Stimulated activated CD4-positive, alpha-beta T cell treated with anti-CD3 and anti-CD28 coated beads, TNF-alpha, amount 100 ng/mL, for 4 hours (primary cell): Measurements from ENCODE around the gene B4GALNT3.
A peak's percentile ranks its signal among the peaks of the same experiment; 100 is the strongest.

Experiments used
- DNase-seq, 3 experiments: peaks; one replicate each; pipeline ENCODE4 v3.0.0-alpha.2; 2020; ENCODE audit warnings: low read depth in 3 of 3

B4GALNT3 gene

GRCh38 chr12:538731-539539, 79.2 kb downstream of the B4GALNT3 start:
- DNase-seq, result peak in 1 of 3 experiments; percentile 28

GRCh38 chr12:539540-540310, 80.0 kb downstream of the B4GALNT3 start:
- no peak for DNase-seq

GRCh38 chr12:541676-542324, 82.1 kb downstream of the B4GALNT3 start:
- DNase-seq, result no peak

GRCh38 chr12:542395-543113, 82.8 kb downstream of the B4GALNT3 start:
- DNase-seq, result no peak

- no peak for DNase-seq
These were observed 83.3 kb downstream of the B4GALNT3 start for GRCh38 chr12:543114-543451.

GRCh38 chr12:544142-544541, 84.4 kb downstream of the B4GALNT3 start:
- DNase-seq, result no peak

- no peak for DNase-seq
These were observed 85.3 kb downstream of the B4GALNT3 start for GRCh38 chr12:544941-545635.

GRCh38 chr12:545835-546234, 86.1 kb downstream of the B4GALNT3 start:
- DNase-seq, result no peak

- no peak for DNase-seq
These were observed 86.7 kb downstream of the B4GALNT3 start for GRCh38 chr12:546265-546919.

- DNase-seq, result peak; percentile 42 to 63 (median 51)
These were observed 87.4 kb downstream of the B4GALNT3 start for GRCh38 chr12:546920-547845.

GRCh38 chr12:547883-548470, 88.2 kb downstream of the B4GALNT3 start:
- no peak for DNase-seq

GRCh38 chr12:549476-550082, 89.8 kb downstream of the B4GALNT3 start:
- no peak for DNase-seq

GRCh38 chr12:550473-551260, 90.9 kb downstream of the B4GALNT3 start:
- DNase-seq, result no peak

- DNase-seq, result no peak
These were observed 92.7 kb downstream of the B4GALNT3 start for GRCh38 chr12:552466-552865.

- DNase-seq, result no peak
These were observed 93.7 kb downstream of the B4GALNT3 start for GRCh38 chr12:553216-554000.

- no peak for DNase-seq
These were observed 94.2 kb downstream of the B4GALNT3 start for GRCh38 chr12:554001-554285.

- DNase-seq, result no peak
These were observed 96.8 kb downstream of the B4GALNT3 start for GRCh38 chr12:556498-556897.

GRCh38 chr12:558580-558979, 98.8 kb downstream of the B4GALNT3 start:
- DNase-seq, result no peak
